GM12865 (cell line): ENCODE measurements around the gene PDE7B.
"Not testable (repeated sequence)": the region's sequence is repeated elsewhere in the genome, so short reads cannot be mapped to it uniquely, and the experiment has no call there.

ENCODE experiments used
- DNase-seq: peaks from one replicate; pipeline ENCODE4 v3.0.0; 2010; ENCODE audit warnings: low read depth
- H3K4me3 ChIP-seq: 2 replicates; pipeline ENCODE4 v1.5.1; 2011; ENCODE audit warnings: mild to moderate bottlenecking, low read depth, low read length, control low read depth
- CTCF ChIP-seq: IDR thresholded peaks from 2 replicates; pipeline ENCODE4 v1.5.1; 2011; ENCODE audit warnings: low read length, control low read depth, low read depth, inconsistent platforms; ENCODE audit not compliant: insufficient read depth; ENCODE audit errors: missing control alignments

The PDE7B gene

GRCh38 chr6:136102991-136103688 is 251.6 kb downstream of the PDE7B start:
- H3K4me3 ChIP-seq = no peak overlapping the region
- TF ChIP-seq CTCF = no peak
- DNase-seq = no peak

- DNase-seq = no peak
- H3K4me3 ChIP-seq = no peak overlapping the region
- no peak for TF ChIP-seq CTCF
Observed at GRCh38 chr6:136103763-136104311, 252.3 kb downstream of the PDE7B start.

- no peak overlapping the region for H3K4me3 ChIP-seq
- no peak for DNase-seq
- TF ChIP-seq CTCF = no peak
Observed at GRCh38 chr6:136104556-136104955, 253.1 kb downstream of the PDE7B start.

GRCh38 chr6:136105797-136106196 is 254.3 kb downstream of the PDE7B start:
- not testable (repeated sequence) for H3K4me3 ChIP-seq, DNase-seq

- no peak overlapping the region for H3K4me3 ChIP-seq
- no peak for DNase-seq
- TF ChIP-seq CTCF = no peak
Observed at GRCh38 chr6:136108361-136108945, 257.0 kb downstream of the PDE7B start.

- H3K4me3 ChIP-seq = no peak overlapping the region
- no peak for TF ChIP-seq CTCF
- no peak for DNase-seq
Observed at GRCh38 chr6:136111831-136112230, 260.3 kb downstream of the PDE7B start.

- no peak overlapping the region for H3K4me3 ChIP-seq
- TF ChIP-seq CTCF = no peak
- DNase-seq = no peak
Observed at GRCh38 chr6:136112262-136112661, 260.8 kb downstream of the PDE7B start.
